ENCODE results near the gene PCNT. TPM values are rescaled to one million over a fixed set of nuclear protein-coding genes. Genes with fewer than 3 reads are reported as not detected.

PCNT gene
- total and polyA plus RNA-seq, 2 of the 4 experiments (the other 2 are of a cell fraction): 10.0 to 19.4 TPM

DNA sequence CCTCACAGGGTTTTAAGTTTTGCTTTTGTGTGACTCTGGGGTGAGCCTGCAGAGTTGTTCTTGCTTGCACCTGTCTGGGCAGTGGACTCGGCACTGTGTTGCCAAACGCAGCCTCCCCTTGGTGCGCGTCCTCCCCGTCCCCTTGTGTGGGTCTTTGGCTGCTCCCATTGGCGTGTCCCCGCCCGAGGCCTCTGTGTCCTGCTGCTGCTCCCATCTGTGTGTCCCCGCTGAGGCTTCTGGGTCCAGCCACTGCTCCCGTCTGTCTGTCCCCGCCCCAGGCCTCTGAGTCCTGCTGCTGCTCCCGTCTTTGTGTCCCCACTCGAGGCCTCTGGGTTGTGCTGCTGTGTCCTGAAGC is 62.8 kb downstream of the PCNT start:
- peaks cover 6% of the 10 kb centered on the region; the same call in 1 of the 2 replicates for H4K20me1 ChIP-seq (ENCODE audit: insufficient read depth, low read length)
- H2AK5ac ChIP-seq (ENCODE audit: low read depth, low read length): no peak overlapping the region
- H3K18ac ChIP-seq (ENCODE audit: low read depth, low read length): no peak overlapping the region
- H3K4me3 ChIP-seq (ENCODE audit: insufficient read depth, low read depth, low read length): no peak overlapping the region
- BruUV-seq (replicated peaks): no TSS peak
- H3K4me1 ChIP-seq (ENCODE audit: control insufficient read depth, insufficient read depth, low read length): no peaks in the 10 kb centered on the region
- no peak overlapping the region for H2AK9ac ChIP-seq (replicated peaks; ENCODE audit: low read depth, low read length, poor library complexity)
- ATAC-seq (ENCODE audit: low read depth) (no peak), DNase-seq (no peak)
- H2BK15ac ChIP-seq (ENCODE audit: low read depth, low read length): no peak overlapping the region
- no peaks in the 10 kb centered on the region; the same call in 1 of the 2 replicates for H3K9me1 ChIP-seq (ENCODE audit: insufficient read depth, low read length)
- no peak overlapping the region for H4K5ac ChIP-seq (ENCODE audit: low read depth, low read length)
- TF ChIP-seq, protein P1, sequence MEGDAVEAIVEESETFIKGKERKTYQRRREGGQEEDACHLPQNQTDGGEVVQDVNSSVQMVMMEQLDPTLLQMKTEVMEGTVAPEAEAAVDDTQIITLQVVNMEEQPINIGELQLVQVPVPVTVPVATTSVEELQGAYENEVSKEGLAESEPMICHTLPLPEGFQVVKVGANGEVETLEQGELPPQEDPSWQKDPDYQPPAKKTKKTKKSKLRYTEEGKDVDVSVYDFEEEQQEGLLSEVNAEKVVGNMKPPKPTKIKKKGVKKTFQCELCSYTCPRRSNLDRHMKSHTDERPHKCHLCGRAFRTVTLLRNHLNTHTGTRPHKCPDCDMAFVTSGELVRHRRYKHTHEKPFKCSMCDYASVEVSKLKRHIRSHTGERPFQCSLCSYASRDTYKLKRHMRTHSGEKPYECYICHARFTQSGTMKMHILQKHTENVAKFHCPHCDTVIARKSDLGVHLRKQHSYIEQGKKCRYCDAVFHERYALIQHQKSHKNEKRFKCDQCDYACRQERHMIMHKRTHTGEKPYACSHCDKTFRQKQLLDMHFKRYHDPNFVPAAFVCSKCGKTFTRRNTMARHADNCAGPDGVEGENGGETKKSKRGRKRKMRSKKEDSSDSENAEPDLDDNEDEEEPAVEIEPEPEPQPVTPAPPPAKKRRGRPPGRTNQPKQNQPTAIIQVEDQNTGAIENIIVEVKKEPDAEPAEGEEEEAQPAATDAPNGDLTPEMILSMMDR (conservative IDR thresholded peaks at IDR 0.05; ENCODE audit: low read depth, low read length): no peak
- TF ChIP-seq MAFK (IDR thresholded peaks at IDR 0.05; ENCODE audit: low read depth, low read length): no peak
- peaks cover 37% of the 10 kb centered on the region for H3K36me3 ChIP-seq (ENCODE audit: control insufficient read depth, insufficient read depth, low read length)
- CTCF ChIA-PET: no interaction called here
- H3K4ac ChIP-seq (ENCODE audit: low read depth, low read length): no peak overlapping the region
- no peak overlapping the region for H2BK5ac ChIP-seq (ENCODE audit: low read depth, low read length, poor library complexity, severe bottlenecking)
- H3K14ac ChIP-seq (replicated peaks; ENCODE audit: low read depth, low read length): no peak overlapping the region
- WGBS, 2 experiments (ENCODE audit: extremely low coverage in 2 of 2, insufficient read length in 1 of 2): 97% methylated on average over 6 of the region's 13 CpGs; no CpG with 5 or more reads in 1 of the 2 experiments
- POLR2A ChIA-PET (ENCODE audit: unreplicated experiment): no interaction called here
- H3K4me2 ChIP-seq (ENCODE audit: low read depth, low read length): no peak overlapping the region
- H4K91ac ChIP-seq (ENCODE audit: insufficient read depth, low read depth, low read length): no peak overlapping the region
- intact Hi-C loops (cut with micrococcal nuclease): no loop called here
- H3K23ac ChIP-seq (ENCODE audit: low read depth, low read length): no peak overlapping the region
- H3K27ac ChIP-seq (ENCODE audit: insufficient read depth, low read length): no peak overlapping the region
- dilution Hi-C loops (cut with HindIII; ENCODE audit: low sequenced_read_pairs, unreplicated experiment): no loop called here
- no peak overlapping the region for H3K9ac ChIP-seq (ENCODE audit: low read depth, low read length)
- in situ Hi-C loops (cut with MboI; ENCODE audit: low sequenced_read_pairs): no loop called here
- no peak overlapping the region for H2AFZ ChIP-seq (replicated peaks; ENCODE audit: low read length, poor library complexity)
- H3K27me3 ChIP-seq (ENCODE audit: control insufficient read depth, insufficient read depth, low read length): no peaks in the 10 kb centered on the region
- no peaks in the 10 kb centered on the region; the same call in 1 of the 2 replicates for H3K9me3 ChIP-seq (ENCODE audit: control insufficient read depth, insufficient read depth, low read length)
- H3K79me1 ChIP-seq (ENCODE audit: low read depth in 1 of 2, low read length in 2 of 2): peaks cover 19 to 34% of the 10 kb centered on the region in 2 experiments
- no peak overlapping the region for H4K8ac ChIP-seq (ENCODE audit: low read depth in 2 of 2, low read length in 2 of 2)
- H2BK120ac ChIP-seq (ENCODE audit: low read depth, low read length): no peak overlapping the region
- no peak overlapping the region for H2BK20ac ChIP-seq (ENCODE audit: low read depth, low read length)
- no peak overlapping the region for H3K56ac ChIP-seq (ENCODE audit: extremely low read depth, insufficient read depth, low read length)
